Left ventricle myocardium superior (tissue), 1 donor: ENCODE results near the gene CRHR1. TPM values are rescaled to one million over a fixed set of nuclear protein-coding genes. Genes with fewer than 3 reads are reported as not detected.

Source experiments
- ATAC-seq: fragments of 200-7000 bp; cut with Tn5 transposase; one replicate; pipeline ENCODE4 v1.9.1; 2020; ENCODE audit warnings: mild to moderate bottlenecking, moderate library complexity
- DNase-seq: peaks from one replicate; pipeline ENCODE4 v3.0.0-alpha.2; 2020
- intact Hi-C: fragments of 100-400 bp; cut with micrococcal nuclease; formaldehyde crosslinking; loops from one replicate; pipeline ENCODE4 v1.11.0; 2022
- total RNA-seq: library from RNA; stranded (reverse); fragmentation: NEBNext Ultra II Directional; extraction: Animal tissue kit (Norgen Biotek cat#: 25700); gene quantifications from one replicate; pipeline ENCODE4 v1.2.1, GENCODE V29; 2021
- donor health status: DM: no; HTN: yes; CAD: no; lungs with severe emphysema.

The CRHR1 gene
- total RNA-seq, 1 donor from 2014 or later: not detected

DNA sequence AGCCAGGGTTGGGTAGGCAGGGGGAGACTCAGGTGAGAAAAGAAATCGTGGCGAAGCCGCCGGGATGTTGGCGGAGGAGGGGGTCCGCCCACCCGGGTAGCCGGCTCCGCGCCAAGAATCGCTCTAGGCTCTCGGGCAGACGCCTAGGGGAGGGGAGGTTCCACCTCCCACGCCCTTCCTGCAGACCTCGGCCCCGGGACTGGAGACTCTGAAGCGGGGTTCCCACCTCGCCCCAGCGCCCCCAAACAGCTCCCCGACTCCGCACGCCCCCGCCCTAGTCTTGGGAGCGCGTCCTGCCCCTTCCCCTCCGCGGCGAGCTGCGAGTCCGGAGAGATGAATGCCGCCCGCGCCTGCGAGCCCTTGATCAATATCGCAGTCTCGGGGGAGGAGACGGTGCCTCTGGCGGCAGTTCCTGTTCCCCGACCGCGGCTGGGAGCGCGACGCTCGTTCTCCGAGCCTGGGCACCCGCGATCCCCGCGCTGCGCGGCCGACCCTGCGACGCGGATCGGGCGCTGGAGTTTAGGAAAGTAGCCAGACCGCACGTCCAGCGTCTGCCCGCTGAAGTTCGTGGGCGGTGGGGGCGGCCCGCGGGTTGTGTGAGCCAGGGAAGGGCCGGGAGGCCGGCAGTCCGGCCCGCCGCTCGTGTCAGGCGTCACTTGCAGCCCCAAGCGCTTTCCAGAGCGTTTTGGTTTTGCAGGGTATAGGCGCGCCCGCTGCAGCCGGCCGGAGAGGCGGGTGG is 790 bp downstream of the CRHR1 start:
- peak; percentile 25 for ATAC-seq
- intact Hi-C loops: no loop called here
- DNase-seq: peak; percentile 37

DNA sequence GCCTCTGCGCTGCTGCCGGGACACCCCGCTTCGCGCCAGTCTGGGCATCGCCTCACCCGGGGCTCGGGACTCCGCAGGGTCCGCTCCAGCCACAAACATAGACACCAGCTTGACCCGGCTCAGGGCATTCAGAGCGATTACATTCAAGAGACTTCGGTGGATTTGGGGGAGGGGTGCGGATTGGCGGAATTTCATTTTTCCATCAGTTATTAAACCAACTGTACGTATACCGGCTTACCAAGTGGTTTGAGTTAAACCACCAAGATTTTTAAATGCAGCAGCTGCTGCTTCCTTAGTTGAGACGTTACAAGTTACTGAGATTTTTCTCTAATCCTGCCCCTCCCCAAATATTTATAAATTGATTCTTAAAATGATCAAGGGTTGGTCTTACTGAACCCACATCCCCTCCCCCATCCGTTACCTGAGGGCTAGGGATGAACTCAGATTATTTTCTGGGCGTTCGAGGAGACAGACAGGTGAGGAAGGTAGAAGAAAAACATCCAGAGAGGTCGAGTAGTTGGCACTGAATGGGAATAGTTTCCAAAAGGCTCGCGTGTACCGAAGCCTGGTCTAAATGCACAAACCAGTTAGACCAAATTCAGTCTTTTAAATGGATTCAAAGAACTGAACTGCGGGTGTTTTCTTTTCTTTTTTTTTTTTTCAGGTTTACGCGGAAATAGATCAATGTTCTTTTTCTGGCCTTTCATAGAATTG is 1.5 kb downstream of the CRHR1 start:
- intact Hi-C loops: no loop called here
- no peak for DNase-seq
- no peak for ATAC-seq

GRCh38 chr17:45786349-45786748 is 2.2 kb downstream of the CRHR1 start:
- intact Hi-C loops: no loop called here
- ATAC-seq (no peak), DNase-seq (no peak)

- no peak for ATAC-seq
- no peak for DNase-seq
- intact Hi-C loops: no loop called here
Measured at GRCh38 chr17:45787044-45787443, 2.9 kb downstream of the CRHR1 start.

DNA sequence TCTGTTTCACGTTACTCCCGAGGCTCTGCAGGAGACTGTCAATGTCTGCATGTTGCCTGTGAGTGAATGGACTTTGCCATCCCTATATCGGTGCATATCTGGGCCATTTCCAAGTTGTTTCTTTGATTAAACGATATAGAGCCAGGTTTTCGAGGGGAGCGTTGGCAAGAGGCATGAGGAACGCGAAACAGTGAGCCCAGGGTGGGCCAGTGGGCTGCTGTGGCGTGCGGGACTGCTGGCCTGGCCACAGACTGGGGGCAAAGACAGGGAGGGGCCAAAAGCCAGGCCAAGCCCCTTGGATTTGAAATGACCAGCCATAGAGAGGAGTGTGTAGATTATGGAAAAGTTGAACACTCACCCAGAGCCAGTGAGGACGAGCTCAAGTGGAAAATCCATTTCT is 3.5 kb downstream of the CRHR1 start:
- DNase-seq: no peak
- no peak for ATAC-seq
- intact Hi-C loops: no loop called here

- intact Hi-C loops: no loop called here
- ATAC-seq (no peak), DNase-seq (no peak)
Measured at GRCh38 chr17:45788057-45788456, 3.9 kb downstream of the CRHR1 start.

DNA sequence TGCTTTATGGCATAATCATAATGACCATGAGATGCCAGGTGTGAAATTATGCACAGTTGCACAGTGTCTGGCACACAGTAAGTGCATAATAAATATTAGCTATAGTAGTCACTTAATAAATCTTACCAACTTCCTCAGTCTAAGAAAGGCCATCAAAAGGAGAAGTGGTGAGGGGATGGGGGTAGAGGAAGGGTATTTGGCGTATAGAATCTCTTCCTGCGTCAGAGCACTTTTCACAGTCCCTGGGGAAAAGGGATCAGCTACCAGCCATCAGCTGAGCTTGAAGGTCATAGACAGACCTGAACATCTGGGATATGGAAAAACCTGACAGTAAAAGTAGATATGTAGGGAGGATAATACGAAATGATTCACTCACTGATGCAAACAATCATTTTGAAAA is 5.8 kb downstream of the CRHR1 start:
- intact Hi-C loops: no loop called here
- DNase-seq (no peak), ATAC-seq (no peak)

DNA sequence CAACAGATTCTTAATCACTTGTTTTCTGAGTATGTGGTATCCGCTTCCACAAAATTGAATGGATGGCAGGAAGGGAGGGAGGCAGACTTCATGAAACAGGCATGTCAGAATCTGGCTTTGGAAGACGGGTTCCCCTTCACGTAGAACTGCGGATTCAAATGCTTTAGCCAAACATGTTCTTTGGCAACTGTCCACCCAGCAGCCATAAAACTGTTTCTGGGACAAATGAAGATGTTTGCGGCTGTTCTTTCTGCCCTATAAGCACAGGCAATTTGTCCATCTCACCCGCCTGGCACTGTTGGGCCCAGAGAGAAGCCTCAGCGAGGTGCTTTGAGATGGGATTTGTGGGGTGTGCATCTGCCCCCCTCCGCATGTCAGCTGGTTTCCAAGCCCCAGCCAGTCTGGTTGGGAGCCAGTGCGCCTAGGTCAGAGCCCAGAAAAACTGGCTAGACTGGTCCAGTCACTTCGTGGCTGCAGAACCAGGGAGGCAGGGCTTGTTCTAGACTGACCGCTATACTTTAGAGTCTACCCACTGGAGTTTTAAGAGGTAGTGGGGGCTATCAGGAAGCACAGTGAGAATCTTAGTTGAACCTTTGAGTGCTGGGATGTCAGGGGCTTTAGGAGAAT is 6.3 kb downstream of the CRHR1 start:
- DNase-seq: no peak
- ATAC-seq: no peak
- intact Hi-C loops: no loop called here

DNA sequence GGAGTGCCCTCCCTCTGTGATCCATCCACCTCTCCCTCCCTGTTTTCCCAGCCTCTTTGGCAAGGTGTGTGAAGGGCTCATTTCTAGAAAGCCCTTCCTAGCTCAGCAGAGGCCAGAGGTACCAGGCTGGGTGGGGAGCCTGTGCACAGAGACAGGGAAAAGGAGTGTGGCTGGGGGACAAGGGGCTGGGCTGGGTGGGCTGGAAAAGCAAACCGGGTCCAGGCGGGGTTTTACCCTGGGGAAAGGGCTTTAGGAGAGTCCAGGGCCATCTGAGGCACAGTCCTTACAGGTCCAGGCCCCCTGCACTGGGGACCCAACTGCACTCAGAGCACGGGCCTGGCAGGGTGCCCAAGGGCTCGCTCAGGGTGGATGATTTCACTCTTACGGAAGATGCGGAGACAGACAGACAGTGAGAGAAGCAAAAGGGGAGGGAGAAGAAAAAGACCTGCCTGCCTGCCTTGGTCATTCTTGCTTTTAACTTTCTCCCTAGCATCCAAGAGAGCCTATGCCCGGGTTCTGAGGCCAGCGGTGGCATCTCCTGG is 7.0 kb downstream of the CRHR1 start:
- DNase-seq (no peak), ATAC-seq (no peak)
- intact Hi-C loops: no loop called here

- DNase-seq (no peak), ATAC-seq (no peak)
- intact Hi-C loops: no loop called here
Measured at GRCh38 chr17:45791935-45792334, 7.8 kb downstream of the CRHR1 start.

- no peak for DNase-seq
- ATAC-seq: no peak
- intact Hi-C loops: no loop called here
Measured at GRCh38 chr17:45792437-45792836, 8.3 kb downstream of the CRHR1 start.

DNA sequence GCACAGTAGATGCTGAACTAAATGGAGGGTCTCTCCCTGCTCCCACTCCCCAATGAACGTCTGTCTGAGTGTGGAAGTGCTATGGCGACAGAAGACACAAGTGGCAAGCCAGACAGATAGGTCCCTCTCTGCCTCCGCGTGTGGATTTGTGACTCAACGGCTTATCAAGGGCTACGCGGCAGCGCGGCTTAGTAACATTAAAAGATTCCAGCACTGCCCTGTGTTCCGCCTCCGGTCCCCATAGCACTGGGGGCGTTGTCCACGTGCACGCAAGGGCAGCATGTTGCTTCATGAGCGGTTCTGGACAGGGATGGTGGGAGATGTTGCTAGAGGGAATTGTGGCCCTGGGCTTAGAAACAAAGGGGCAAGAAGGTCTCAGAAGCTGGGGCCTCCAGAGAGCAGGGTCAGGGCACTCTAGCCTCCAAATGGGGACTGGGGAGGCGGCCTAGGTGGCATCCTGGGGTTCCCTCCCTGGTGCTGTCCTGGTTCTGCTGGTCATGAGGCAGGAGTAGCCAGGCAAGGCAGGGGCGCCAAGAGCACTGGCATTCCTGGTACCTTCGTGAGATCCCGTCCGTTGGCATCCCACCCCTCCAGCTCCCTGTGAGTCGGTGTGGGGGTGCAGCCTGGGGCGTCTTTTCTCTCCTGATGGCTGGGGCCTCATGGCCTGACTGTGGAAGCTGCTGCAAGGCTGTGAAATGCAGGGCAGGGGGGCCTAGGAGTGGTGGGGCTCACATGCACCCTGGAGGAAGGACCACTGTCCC is 9.1 kb downstream of the CRHR1 start:
- no peak for ATAC-seq
- intact Hi-C loops: no loop called here

GRCh38 chr17:45793999-45794540 is 9.9 kb downstream of the CRHR1 start:
- ATAC-seq (no peak), DNase-seq (no peak)
- intact Hi-C loops: no loop called here

More for the DNA sequence above, 9.1 kb downstream of the CRHR1 start:
- DNase-seq: no peak

- intact Hi-C loops: no loop called here
- ATAC-seq (no peak), DNase-seq (no peak)
Measured at GRCh38 chr17:45794840-45795239, 10.7 kb downstream of the CRHR1 start.

- DNase-seq (no peak), ATAC-seq (no peak)
- intact Hi-C loops: no loop called here
Measured at GRCh38 chr17:45800816-45801215, 16.7 kb downstream of the CRHR1 start.

DNA sequence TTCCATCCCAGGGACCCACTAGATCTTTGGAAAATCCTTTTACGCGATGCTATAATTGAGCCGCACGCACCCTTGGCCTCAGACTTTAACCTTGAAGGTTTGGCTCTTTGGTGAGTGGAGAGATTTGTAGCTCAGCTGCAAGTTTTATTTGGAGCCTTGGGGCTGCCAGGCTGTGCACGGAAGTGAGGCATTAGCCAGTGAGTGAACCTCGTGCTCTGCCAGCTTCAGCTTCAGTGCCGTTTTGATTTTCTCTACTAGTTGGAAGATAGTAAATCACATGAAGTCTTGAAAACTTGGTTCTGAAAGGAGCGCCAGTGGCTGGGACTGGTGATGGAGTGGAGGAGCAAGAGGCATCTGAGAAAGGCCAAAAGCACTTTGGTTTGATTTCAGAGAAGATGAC is 17.3 kb downstream of the CRHR1 start:
- no peak for ATAC-seq

DNA sequence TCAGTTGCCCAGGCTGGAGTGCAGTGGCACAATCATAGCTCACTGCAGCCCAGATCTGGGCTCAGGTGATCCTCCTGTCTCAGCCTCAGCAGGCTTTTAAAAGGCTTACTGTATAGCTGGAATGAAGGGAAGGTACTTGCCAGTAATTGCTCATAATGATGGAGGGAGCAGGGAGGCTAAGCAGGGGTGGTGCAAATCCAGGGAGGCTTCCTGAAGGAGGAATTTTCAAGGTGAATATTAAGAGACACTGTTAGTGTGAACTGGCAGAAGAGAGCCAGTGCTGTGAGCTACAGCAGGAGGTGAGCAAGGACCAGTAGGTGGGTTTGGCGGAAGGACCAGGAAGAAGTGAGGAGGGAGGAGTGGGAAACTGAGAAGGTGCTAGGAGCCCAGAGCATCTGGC is 24.7 kb downstream of the CRHR1 start:
- DNase-seq (no peak), ATAC-seq (no peak)
- intact Hi-C loops: no loop called here

More for the DNA sequence above, 17.3 kb downstream of the CRHR1 start:
- no peak for DNase-seq
- intact Hi-C loops: no loop called here

- DNase-seq (no peak), ATAC-seq (no peak)
Measured at GRCh38 chr17:45809499-45809898, 25.4 kb downstream of the CRHR1 start.

GRCh38 chr17:45812102-45812501 is 28.0 kb downstream of the CRHR1 start:
- ATAC-seq: no peak
- no peak for DNase-seq
- intact Hi-C loops: no loop called here

More at GRCh38 chr17:45809499-45809898, 25.4 kb downstream of the CRHR1 start:
- intact Hi-C loops: no loop called here
